OCI-LY7 (cell line): ENCODE data around the gene FUT2. TPM values are rescaled to one million over a fixed set of nuclear protein-coding genes. Genes with fewer than 3 reads are reported as not detected.

Source experiments
- BruUV-seq: library from RNA; stranded (reverse); fragments of 400-500 nt; replicated peaks from 2 replicates; lab custom pipeline; 2021; lab: Mats Ljungman, UMichigan
- CTCF ChIA-PET: fragments of 300-600 bp; sonication (Branson Sonifier 250); formaldehyde crosslinking; loops from one replicate; lab custom pipeline; 2022; ENCODE audit warnings: antibody characterized with exemption; ENCODE audit not compliant: unreplicated experiment; lab: Charles Lee
- POLR2A ChIA-PET: fragments of 300-600 bp; sonication (Branson Sonifier 250); formaldehyde crosslinking; loops from one replicate; lab custom pipeline; 2022; ENCODE audit warnings: antibody characterized with exemption; lab: Charles Lee
- DNase-seq: peaks from one replicate; pipeline ENCODE4 v3.0.0-alpha.2; 2015; ENCODE audit warnings: low spot score
- H2AFZ ChIP-seq: fragments of 200-600 bp; sonication (generic), shearing (Covaris generic); 2 replicates; pipeline ENCODE4 v1.6.1; 2014; ENCODE audit warnings: mild to moderate bottlenecking, antibody characterized with exemption, low read length, moderate library complexity
- H3K27ac ChIP-seq: fragments of 200-600 bp; sonication (generic); 2 replicates; pipeline ENCODE4 v1.5.1; 2014; ENCODE audit warnings: mixed run types, low read depth, mild to moderate bottlenecking, moderate library complexity, low read length, inconsistent platforms; ENCODE audit not compliant: poor library complexity, severe bottlenecking
- H3K36me3 ChIP-seq: fragments of 200-600 bp; sonication (generic); 2 replicates; pipeline ENCODE4 v1.6.1; 2014; ENCODE audit warnings: mild to moderate bottlenecking, antibody characterized with exemption, low read length, moderate library complexity, mixed read lengths; ENCODE audit not compliant: insufficient read depth
- H3K4me1 ChIP-seq: fragments of 200-600 bp; sonication (generic); 2 replicates; pipeline ENCODE4 v1.5.1; 2014; ENCODE audit warnings: mild to moderate bottlenecking, low read length; ENCODE audit not compliant: insufficient read depth, poor library complexity, severe bottlenecking
- H3K4me2 ChIP-seq: fragments of 200-600 bp; sonication (generic); 2 replicates; pipeline ENCODE4 v1.6.1; 2014; ENCODE audit warnings: mild to moderate bottlenecking, low read length
- H3K4me3 ChIP-seq: fragments of 200-600 bp; sonication (generic); 2 replicates; pipeline ENCODE4 v1.5.1; 2014; ENCODE audit warnings: mild to moderate bottlenecking, low read depth, low read length; ENCODE audit not compliant: poor library complexity, severe bottlenecking
- H3K79me2 ChIP-seq: fragments of 200-600 bp; sonication (generic); 2 replicates; pipeline ENCODE4 v1.6.1; 2016; ENCODE audit warnings: low read depth, mild to moderate bottlenecking, low read length, moderate library complexity, mixed read lengths; ENCODE audit not compliant: insufficient read depth
- H3K9me2 ChIP-seq: fragments of 200-600 bp; sonication (generic); 2 replicates; pipeline ENCODE4 v1.6.1; 2016; ENCODE audit warnings: mild to moderate bottlenecking, low read length, mixed read lengths; ENCODE audit not compliant: insufficient read depth
- H3K9me3 ChIP-seq: fragments of 200-600 bp; sonication (generic); 2 replicates; pipeline ENCODE4 v1.6.1; 2014; ENCODE audit warnings: mild to moderate bottlenecking, mixed run types, low read length, mixed read lengths
- H4K20me1 ChIP-seq: fragments of 200-600 bp; sonication (generic); 2 replicates; pipeline ENCODE4 v1.6.1; 2014; ENCODE audit warnings: mild to moderate bottlenecking, antibody characterized with exemption, low read length, moderate library complexity, mixed read lengths; ENCODE audit not compliant: insufficient read depth
- EZH2phosphoT487 ChIP-seq: fragments of 200-600 bp; sonication (generic); IDR thresholded peaks from 2 replicates; pipeline ENCODE4 v1.6.1; 2018; ENCODE audit warnings: low read depth, borderline replicate concordance, mild to moderate bottlenecking, mixed run types, antibody characterized with exemption, low read length, moderate library complexity, mixed read lengths
- intact Hi-C: fragments of 100-400 bp; cut with micrococcal nuclease; formaldehyde crosslinking; loops from one replicate; pipeline ENCODE4 v1.10.0; 2022; ENCODE audit not compliant: unreplicated experiment
- total RNA-seq, 2 experiments: library from RNA; depleted of rRNA in 1 of 2; stranded (reverse); fragments of >200 nt in 1 of 2; shearing (Covaris generic) in 1 of 2; gene quantifications; 2 replicates each; pipeline ENCODE4 v1.2.3, GENCODE V29; 2014 to 2022
- TF ChIP-seq, protein P1 (sequence below): fragments of 200-600 bp; sonication (generic); conservative IDR thresholded peaks from 2 replicates; pipeline ENCODE4 v1.5.1; 2014; ENCODE audit warnings: mild to moderate bottlenecking, antibody characterized with exemption, low read length, moderate library complexity, mixed read lengths

FUT2 gene
- total RNA-seq, 2 experiments from 2014 or later: not detected

DNA sequence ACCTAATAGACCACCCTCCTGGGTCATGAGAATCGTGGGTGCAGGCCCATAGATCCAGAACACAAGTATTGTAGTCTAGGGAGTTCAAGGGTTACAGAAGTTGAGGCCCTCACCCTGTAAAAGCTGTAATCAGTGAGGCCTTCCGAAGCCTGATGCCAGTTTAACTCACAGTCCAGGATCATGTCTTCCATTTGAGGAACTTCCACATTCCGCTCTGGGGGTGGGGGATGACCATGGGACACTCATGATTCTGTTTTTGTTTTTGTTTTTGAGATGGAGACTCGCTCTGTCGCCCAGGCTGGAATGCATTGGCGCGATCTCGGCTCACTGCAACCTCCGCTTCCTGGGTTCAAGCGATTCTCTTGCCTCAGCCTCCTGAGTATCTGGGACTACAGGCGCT lies 46.3 kb downstream of the FUT2 start:
- Histone ChIP-seq H3K4me1 (peaks cover 24% of the 10 kb centered on the region), H3K79me2 (no peaks in the 10 kb centered on the region), H2AFZ (peak overlapping the region; percentile 55; the same call in 1 of the 2 replicates), H3K4me2 (peak overlapping the region; percentile 42; the same call in 1 of the 2 replicates), H3K4me3 (no peak overlapping the region), H3K36me3 (no peaks in the 10 kb centered on the region), H3K27ac (no peak overlapping the region), H4K20me1 (no peaks in the 10 kb centered on the region), H3K9me3 (no peaks in the 10 kb centered on the region), H3K9me2 (no peaks in the 10 kb centered on the region)
- CTCF ChIA-PET: no interaction called here
- BruUV-seq: no TSS peak
- intact Hi-C loops: no loop called here
- TF ChIP-seq, protein P1, sequence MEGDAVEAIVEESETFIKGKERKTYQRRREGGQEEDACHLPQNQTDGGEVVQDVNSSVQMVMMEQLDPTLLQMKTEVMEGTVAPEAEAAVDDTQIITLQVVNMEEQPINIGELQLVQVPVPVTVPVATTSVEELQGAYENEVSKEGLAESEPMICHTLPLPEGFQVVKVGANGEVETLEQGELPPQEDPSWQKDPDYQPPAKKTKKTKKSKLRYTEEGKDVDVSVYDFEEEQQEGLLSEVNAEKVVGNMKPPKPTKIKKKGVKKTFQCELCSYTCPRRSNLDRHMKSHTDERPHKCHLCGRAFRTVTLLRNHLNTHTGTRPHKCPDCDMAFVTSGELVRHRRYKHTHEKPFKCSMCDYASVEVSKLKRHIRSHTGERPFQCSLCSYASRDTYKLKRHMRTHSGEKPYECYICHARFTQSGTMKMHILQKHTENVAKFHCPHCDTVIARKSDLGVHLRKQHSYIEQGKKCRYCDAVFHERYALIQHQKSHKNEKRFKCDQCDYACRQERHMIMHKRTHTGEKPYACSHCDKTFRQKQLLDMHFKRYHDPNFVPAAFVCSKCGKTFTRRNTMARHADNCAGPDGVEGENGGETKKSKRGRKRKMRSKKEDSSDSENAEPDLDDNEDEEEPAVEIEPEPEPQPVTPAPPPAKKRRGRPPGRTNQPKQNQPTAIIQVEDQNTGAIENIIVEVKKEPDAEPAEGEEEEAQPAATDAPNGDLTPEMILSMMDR: no peak
- no peak for TF ChIP-seq EZH2phosphoT487
- no peak for DNase-seq
- POLR2A ChIA-PET: no interaction called here

DNA sequence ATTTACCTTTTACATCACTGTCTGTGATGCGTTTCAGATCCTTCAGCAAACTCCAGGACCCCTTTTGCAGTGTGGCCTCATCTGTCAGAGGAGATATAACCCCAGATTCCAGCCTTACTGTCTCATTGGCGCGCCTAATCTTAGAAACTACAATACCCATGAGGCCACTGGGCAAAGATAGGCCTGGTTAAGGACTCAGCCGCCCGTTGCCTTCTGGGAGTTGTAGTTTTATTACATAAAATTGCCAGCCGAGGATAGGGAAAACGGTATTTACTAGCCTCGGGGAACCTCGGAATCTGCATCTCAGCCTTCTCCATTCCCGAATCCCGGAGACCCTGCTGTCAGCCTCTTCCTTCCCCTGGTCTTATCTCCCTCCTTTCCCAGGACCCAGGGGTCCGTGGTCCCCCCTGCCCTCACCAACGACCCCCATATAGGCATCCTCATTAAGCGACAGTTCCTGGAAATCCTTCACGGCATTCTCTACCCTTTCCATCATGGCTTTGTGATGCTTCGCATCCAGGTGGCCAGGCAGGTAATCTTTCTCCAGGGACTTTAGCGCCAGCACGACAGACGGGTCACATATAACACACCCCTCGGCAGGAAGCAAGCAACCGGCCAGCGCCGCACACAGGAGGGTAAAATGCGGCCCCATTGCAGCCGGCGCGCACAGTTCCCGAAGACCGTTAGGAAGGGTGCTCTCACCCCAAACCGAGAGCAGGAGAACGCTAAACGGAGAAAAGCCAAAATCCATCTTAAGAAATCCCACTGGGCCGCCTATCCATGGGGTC lies 49.6 kb downstream of the FUT2 start:
- POLR2A ChIA-PET: no interaction called here
- H3K9me2 ChIP-seq: no peaks in the 10 kb centered on the region
- CTCF ChIA-PET: interaction anchor here (0.6 kb wide), 1 partner anchor 232 kb away, joined by 4 read pairs; no protein-coding TSS in a partner anchor
- no peak overlapping the region for H2AFZ ChIP-seq
- peaks cover 18% of the 10 kb centered on the region for H3K4me1 ChIP-seq
- no peaks in the 10 kb centered on the region for H4K20me1 ChIP-seq
- no peak overlapping the region for H3K4me2 ChIP-seq
- no TSS peak for BruUV-seq
- intact Hi-C loops: no loop called here
- H3K4me3 ChIP-seq: no peak overlapping the region
- no peaks in the 10 kb centered on the region for H3K79me2 ChIP-seq
- no peaks in the 10 kb centered on the region for H3K36me3 ChIP-seq
- H3K27ac ChIP-seq: no peak overlapping the region
- TF ChIP-seq, protein P1: no peak
- no peak for TF ChIP-seq EZH2phosphoT487
- no peaks in the 10 kb centered on the region for H3K9me3 ChIP-seq
- DNase-seq: peak; percentile 77

DNA sequence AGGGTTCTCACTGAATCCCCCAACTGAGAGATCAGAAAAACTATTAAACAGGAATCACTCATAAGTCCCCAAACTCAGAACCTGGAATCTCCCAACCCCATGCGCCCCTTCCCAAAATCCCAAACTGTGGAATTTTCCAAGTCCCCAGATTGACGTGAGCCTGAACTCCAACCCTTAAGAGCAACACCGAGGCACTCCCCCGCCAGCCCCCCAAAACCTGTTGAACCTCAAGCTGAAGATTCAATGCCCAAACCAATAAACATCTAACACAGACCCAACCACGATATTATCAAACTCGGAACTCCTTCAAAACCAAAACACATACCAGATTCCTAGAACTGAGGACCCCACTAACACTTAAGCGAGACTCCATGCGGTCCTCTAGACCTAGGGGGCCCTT lies 50.3 kb downstream of the FUT2 start:
- Histone ChIP-seq H3K4me3 (no peak overlapping the region), H3K4me1 (peaks cover 13% of the 10 kb centered on the region), H3K27ac (no peak overlapping the region), H2AFZ (peak overlapping the region; percentile 51; the same call in 1 of the 2 replicates), H3K4me2 (peak overlapping the region; percentile 41; the same call in 1 of the 2 replicates), H3K36me3 (no peaks in the 10 kb centered on the region), H3K79me2 (no peaks in the 10 kb centered on the region), H4K20me1 (no peaks in the 10 kb centered on the region), H3K9me2 (no peaks in the 10 kb centered on the region), H3K9me3 (no peaks in the 10 kb centered on the region)
- no TSS peak for BruUV-seq
- POLR2A ChIA-PET: interaction anchor here (0.5 kb wide), 1 partner anchor 14 kb away, joined by 4 read pairs; no protein-coding TSS in a partner anchor
- no peak for TF ChIP-seq EZH2phosphoT487
- CTCF ChIA-PET: no interaction called here
- no peak for DNase-seq
- intact Hi-C loops: no loop called here
